ENCODE results near the gene PDE9A.
A peak's percentile ranks its signal among the peaks of the same experiment; 100 is the strongest.

Gene PDE9A

DNA sequence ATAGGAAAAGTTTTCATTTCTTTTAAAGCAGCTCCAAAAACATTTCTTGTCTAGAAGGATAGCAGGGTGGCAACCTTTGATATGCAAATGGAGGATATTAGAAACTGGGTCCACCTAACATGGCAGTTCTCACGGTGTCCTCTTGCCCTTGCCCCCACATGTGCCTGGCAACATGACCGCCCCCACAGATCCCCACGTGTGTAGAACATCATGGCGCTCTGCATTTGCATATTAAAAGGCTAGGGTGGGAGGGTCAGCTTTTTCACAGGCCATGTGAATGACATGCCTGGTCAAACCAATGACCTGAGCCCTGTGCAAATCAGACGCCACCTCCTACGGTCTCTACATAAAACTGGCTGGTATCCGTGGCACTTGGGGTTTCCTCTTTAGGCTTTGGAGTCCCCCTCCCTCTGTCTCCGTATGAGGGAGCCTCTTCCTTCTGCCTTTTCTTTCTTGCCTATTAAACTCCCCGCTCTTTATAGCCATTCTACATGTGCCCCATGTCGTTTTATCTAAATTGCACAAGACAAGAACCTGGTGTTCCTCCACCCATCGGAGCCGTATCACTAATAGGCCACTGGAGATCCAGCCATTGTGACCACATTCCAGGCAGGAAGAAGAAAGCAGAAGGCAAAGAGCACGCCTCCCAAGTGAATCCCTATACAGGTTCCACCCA is 154.7 kb downstream of the PDE9A start:
- Histone ChIP-seq H3K9me2 (replicated peaks; ENCODE audit: insufficient read depth, low read length) (no peaks in the 10 kb centered on the region), H3K27me3 (replicated peaks; ENCODE audit: insufficient read depth, low read length) (peaks cover 90% of the 10 kb centered on the region), H3K4me2 (ENCODE audit: low read depth, low read length) (no peak overlapping the region), H4K20me1 (ENCODE audit: insufficient read depth, low read length) (no peaks in the 10 kb centered on the region), H3K27ac (ENCODE audit: low read length) (no peak overlapping the region), H3K4me1 (ENCODE audit: low read length) (no peaks in the 10 kb centered on the region), H3K36me3 (replicated peaks; ENCODE audit: insufficient read depth, low read length) (no peaks in the 10 kb centered on the region), H3K79me2 (ENCODE audit: low read length) (no peaks in the 10 kb centered on the region), H3K9me3 (replicated peaks; ENCODE audit: insufficient read depth, low read length) (no peaks in the 10 kb centered on the region), H2AFZ (ENCODE audit: low read length) (no peak overlapping the region), H3K9ac (ENCODE audit: low read length) (no peak overlapping the region), H3F3A (ENCODE audit: insufficient read depth, low read length) (no peaks in the 10 kb centered on the region), H3K4me3 (ENCODE audit: low read length) (no peak overlapping the region)
- DNase-seq = no peak
- TF ChIP-seq EZH2phosphoT487 (IDR thresholded peaks at IDR 0.05; ENCODE audit: low read length) = no peak
- TF ChIP-seq EZH2 (optimal IDR thresholded peaks at IDR 0.05; ENCODE audit: low read depth, low read length) = peak; percentile 36

DNA sequence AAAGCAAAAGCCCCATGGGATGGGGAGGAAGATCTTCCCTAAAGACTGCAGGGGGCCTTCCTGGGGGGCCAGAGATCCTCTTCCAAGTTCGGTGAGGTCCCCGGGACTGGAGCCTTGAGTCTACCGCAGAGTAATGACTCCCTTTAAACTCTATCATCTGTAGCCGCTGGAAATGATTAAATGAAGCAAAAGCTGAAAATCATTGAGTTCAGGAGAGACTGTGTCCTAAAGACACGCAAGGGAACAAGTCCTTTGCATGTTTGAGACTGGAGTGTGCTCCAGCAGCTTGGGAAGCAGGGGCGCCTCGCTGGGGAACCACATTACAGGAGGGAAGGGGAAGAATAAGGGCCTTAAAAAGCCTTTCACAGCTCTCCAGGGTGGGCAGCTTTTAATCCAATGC is 155.8 kb downstream of the PDE9A start:
- H3K4me3 ChIP-seq (ENCODE audit: low read length) = no peak overlapping the region
- no peak for DNase-seq
- H4K20me1 ChIP-seq (ENCODE audit: insufficient read depth, low read length) = no peaks in the 10 kb centered on the region
- peaks cover 87% of the 10 kb centered on the region for H3K27me3 ChIP-seq (replicated peaks; ENCODE audit: insufficient read depth, low read length)
- H3K9me3 ChIP-seq (replicated peaks; ENCODE audit: insufficient read depth, low read length) = no peaks in the 10 kb centered on the region
- H3K9ac ChIP-seq (ENCODE audit: low read length) = no peak overlapping the region
- no peaks in the 10 kb centered on the region for H3F3A ChIP-seq (ENCODE audit: insufficient read depth, low read length)
- H3K27ac ChIP-seq (ENCODE audit: low read length) = no peak overlapping the region
- TF ChIP-seq EZH2 (optimal IDR thresholded peaks at IDR 0.05; ENCODE audit: low read depth, low read length) (no peak), EZH2phosphoT487 (IDR thresholded peaks at IDR 0.05; ENCODE audit: low read length) (no peak)
- TF ChIP-seq, protein P1, sequence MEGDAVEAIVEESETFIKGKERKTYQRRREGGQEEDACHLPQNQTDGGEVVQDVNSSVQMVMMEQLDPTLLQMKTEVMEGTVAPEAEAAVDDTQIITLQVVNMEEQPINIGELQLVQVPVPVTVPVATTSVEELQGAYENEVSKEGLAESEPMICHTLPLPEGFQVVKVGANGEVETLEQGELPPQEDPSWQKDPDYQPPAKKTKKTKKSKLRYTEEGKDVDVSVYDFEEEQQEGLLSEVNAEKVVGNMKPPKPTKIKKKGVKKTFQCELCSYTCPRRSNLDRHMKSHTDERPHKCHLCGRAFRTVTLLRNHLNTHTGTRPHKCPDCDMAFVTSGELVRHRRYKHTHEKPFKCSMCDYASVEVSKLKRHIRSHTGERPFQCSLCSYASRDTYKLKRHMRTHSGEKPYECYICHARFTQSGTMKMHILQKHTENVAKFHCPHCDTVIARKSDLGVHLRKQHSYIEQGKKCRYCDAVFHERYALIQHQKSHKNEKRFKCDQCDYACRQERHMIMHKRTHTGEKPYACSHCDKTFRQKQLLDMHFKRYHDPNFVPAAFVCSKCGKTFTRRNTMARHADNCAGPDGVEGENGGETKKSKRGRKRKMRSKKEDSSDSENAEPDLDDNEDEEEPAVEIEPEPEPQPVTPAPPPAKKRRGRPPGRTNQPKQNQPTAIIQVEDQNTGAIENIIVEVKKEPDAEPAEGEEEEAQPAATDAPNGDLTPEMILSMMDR (IDR thresholded peaks at IDR 0.05; ENCODE audit: low read length) = no peak
- H3K36me3 ChIP-seq (replicated peaks; ENCODE audit: insufficient read depth, low read length) = no peaks in the 10 kb centered on the region
- H3K79me2 ChIP-seq (ENCODE audit: low read length) = no peaks in the 10 kb centered on the region
- H3K9me2 ChIP-seq (replicated peaks; ENCODE audit: insufficient read depth, low read length) = no peaks in the 10 kb centered on the region
- no peak overlapping the region for H2AFZ ChIP-seq (ENCODE audit: low read length)
- no peaks in the 10 kb centered on the region for H3K4me1 ChIP-seq (ENCODE audit: low read length)
- H3K4me2 ChIP-seq (ENCODE audit: low read depth, low read length) = no peak overlapping the region

DNA sequence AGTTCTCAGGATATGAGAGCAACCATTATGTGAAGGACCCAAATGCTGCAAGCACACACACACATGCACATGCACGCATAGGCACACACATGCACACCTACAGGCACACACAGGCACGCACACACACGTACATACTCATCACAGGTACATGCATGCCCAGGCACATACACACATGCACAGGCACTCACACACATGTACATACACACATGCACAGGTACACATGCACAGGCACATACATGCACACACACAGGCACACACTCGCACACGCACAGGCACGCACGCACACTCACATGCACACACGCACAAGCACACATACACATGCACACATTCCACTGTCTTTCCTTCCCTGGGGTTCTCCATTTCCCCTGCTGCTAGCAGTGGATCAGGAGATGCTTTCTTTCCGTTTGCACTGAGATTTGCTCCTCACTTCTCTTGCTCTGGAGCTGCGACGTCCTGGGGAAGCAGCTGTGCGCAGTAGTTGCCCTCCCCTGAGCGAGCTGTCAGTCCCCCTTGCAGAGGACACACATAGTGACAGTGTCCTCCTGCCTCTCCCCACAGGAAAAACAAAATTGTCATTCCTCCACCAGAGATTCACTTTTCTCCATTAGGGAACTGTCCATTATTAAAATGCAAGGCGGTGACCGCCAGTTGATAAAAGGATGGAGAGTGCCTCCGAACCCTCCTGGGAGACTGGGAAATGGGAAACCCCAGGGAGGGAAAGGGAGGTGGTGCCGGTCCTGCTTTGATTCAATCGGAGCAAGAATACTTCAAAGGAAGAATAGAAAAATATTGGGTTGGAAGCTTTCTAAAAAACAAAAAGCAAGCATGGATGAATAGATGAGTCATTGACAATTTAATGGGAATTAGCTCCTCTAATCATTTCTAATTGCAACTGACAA is 156.4 kb downstream of the PDE9A start:
- no peak overlapping the region for H3K4me2 ChIP-seq (ENCODE audit: low read depth, low read length)
- no peaks in the 10 kb centered on the region for H3F3A ChIP-seq (ENCODE audit: insufficient read depth, low read length)
- peaks cover 90% of the 10 kb centered on the region for H3K27me3 ChIP-seq (replicated peaks; ENCODE audit: insufficient read depth, low read length)
- H3K79me2 ChIP-seq (ENCODE audit: low read length) = no peaks in the 10 kb centered on the region
- H3K4me1 ChIP-seq (ENCODE audit: low read length) = no peaks in the 10 kb centered on the region
- no peaks in the 10 kb centered on the region for H3K36me3 ChIP-seq (replicated peaks; ENCODE audit: insufficient read depth, low read length)
- no peak overlapping the region for H3K27ac ChIP-seq (ENCODE audit: low read length)
- H4K20me1 ChIP-seq (ENCODE audit: insufficient read depth, low read length) = no peaks in the 10 kb centered on the region
- H3K4me3 ChIP-seq (ENCODE audit: low read length) = no peak overlapping the region
- no peaks in the 10 kb centered on the region for H3K9me2 ChIP-seq (replicated peaks; ENCODE audit: insufficient read depth, low read length)
- H3K9ac ChIP-seq (ENCODE audit: low read length) = no peak overlapping the region
- no peak for DNase-seq
- TF ChIP-seq EZH2 (optimal IDR thresholded peaks at IDR 0.05; ENCODE audit: low read depth, low read length) (no peak), EZH2phosphoT487 (IDR thresholded peaks at IDR 0.05; ENCODE audit: low read length) (no peak)
- TF ChIP-seq, protein P1 (IDR thresholded peaks at IDR 0.05; ENCODE audit: low read length) = no peak
- H2AFZ ChIP-seq (ENCODE audit: low read length) = no peak overlapping the region
- H3K9me3 ChIP-seq (replicated peaks; ENCODE audit: insufficient read depth, low read length) = no peaks in the 10 kb centered on the region
